Measurements from ENCODE around the gene ARHGAP26. TPM values are rescaled to one million over a fixed set of nuclear protein-coding genes. Genes with fewer than 3 reads are reported as not detected.

ARHGAP26 gene
- total RNA-seq, 1 experiment from 2014 or later: 19.6 TPM

DNA sequence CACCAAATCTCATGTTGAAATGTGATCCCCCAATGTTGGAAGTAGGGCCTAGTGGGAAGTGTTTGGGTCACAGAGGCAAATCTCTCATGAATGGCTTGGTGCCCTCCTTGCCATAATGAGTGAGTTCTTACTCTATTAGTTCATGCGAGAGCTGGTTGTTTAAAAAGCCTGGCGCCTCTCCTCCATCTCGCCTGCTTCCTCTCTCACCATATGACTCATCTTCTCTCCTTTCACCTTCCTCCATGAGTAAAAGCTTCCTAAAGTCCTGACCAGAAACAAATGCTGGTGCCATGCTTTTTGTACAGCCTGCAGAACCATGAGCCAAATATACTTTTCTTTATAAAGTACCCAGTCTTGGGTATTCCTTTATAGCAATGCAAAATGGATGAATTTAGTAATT lies 20.9 kb upstream of the ARHGAP26 start:
- DNase-seq (ENCODE audit: low spot score): no peak

DNA sequence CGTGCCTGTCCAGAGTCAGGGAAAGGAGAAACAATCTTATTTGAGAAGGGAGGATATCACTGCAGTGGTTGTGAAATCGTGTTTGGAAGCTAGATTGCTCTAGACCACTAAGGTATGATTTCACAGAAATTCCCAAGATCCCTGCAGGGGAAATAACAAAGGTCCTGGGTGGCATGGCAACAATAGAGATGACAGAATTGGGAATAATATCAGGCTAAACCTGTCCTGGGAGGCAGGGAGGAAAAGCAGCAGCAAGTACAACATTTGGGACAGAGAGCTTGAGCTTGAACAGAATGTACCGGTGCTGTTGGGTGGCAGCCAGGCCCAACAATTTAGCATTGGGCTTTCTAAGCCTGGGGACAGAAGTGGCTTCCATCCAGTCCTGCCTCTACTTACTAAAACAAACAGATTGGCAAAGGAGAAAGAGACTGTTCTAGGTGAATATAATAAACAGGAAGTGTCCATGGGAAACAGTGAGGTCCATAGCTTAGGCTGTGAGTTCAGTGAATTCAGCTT lies 17.0 kb upstream of the ARHGAP26 start:
- no peak for DNase-seq (ENCODE audit: low spot score)

DNA sequence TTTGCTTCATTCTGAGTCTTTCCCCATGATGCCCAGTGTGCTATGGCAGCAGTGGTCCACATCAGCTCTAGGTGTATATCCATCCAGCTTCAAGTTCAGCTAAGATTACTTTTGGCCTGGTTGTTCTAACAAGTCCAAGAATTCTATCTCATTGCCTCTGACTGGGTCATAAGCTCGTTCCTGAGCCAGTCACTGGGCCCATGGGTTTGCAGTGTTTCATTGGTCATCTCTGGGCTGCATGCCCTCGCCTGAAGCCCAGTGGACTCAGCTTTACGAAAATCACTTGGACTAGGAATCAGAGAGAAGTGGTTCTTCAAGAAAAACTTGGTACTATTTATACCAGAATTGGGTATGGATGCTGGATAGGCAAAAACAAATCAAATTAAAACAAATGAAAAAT lies 16.1 kb upstream of the ARHGAP26 start:
- DNase-seq (ENCODE audit: low spot score): no peak

DNA sequence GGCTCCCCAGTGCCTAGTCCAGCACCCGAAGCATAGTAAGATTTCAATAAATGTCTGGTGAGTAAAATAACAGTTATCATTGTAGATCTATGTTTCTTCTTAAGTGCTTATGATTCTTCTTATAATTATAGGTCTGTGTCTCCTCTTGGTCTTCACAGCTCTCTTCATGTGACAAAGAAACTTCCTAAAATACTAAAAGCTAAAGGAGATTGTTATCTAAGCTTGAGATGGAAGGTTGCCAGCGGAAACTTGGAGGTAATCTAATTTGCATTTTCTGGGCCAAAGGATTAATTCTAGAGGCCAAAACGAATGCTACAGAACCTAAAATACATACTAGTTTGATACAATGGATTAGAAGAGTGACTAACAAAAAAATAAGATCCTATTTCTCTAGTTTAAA lies 13.6 kb upstream of the ARHGAP26 start:
- no peak for DNase-seq (ENCODE audit: low spot score)

DNA sequence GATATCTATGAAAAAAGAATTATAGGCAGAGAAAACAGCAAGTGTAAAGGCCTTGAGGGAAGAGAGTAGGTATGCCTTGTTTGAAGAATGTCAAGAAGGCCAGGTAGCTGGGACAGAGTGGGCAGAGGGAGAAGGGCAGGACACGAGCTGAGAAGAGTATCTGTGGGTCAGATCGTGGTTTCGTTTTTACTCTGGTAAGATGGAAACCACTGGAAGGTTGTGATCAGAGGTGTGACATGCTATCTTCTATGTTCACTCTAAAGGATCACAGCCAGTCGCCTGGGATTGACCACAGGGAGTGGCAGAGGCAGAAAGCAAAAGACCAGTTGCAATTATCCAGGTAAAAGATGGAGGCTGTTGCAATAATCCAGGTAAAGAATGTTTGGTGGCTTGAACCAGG lies 12.6 kb upstream of the ARHGAP26 start:
- DNase-seq (ENCODE audit: low spot score): no peak

DNA sequence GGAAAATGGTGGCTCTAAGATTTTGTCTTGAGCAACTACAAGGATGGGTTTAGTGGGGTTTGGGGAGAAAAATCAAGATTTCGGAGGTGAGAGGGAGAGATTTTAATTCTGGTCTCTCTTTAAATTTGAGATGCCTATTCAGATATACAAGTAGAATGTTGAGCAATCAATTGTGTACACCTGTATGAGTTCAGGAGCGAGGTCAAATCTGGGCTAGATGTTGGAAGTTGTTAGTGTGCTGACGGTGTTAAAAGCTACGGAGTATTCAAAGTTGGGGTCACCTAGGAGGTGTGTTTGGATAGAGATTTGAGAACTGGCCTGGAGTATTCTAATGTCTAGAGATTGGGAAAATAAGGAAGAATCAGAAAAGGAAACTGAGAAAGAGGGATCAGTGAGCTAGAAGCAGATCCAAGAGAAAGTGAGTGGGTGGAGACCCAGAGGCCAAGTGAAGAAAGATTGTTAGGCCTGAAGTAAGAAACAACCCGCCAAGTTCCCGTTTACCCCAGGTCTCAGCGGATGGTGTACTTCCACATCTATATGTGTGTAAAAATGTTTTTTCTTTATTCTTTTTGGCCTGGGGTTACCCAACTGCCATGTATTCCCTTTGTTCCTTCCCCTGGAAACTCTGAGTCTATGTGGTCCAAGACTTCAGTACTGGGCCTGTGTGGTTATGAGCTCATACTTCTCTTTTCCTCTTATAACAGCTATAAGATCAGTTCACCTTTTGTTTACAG lies 11.9 kb upstream of the ARHGAP26 start:
- no peak for DNase-seq (ENCODE audit: low spot score)

DNA sequence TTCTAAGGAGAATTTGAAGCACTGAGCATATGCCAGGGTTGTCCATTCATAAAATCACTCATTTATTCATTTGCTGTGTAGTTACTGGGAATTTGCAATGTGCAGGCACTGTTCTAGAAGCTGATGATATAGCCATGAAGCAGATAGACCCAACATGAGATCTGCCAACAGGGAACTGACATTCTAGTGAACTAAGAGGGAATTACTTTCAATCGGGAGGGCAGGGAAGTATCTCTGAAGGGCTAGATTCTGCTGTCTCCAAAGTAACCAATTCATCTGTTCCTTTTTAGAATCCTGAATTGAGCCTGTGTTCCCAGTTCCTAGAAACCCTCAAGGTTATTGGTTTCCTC lies 11.4 kb upstream of the ARHGAP26 start:
- no peak for DNase-seq (ENCODE audit: low spot score)

DNA sequence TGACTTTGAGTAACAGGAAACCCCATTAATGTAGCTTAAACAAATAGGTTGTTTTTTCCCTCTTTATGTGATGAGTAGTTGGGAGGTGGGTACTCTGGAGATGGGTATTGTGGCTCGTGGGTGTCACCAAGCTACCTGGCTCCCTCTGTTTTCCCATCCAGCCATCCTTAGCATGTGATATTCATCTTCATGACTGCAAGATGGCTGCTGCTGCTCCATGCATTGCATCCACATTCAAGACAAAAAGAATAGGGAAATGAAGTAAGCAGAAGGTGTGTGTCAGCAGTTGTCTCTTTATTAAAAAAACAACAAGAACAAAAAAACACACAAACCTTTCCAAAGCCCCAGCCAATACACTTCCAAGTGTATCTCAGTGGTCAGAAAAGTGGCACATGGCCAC lies 6.5 kb upstream of the ARHGAP26 start:
- no peak for DNase-seq (ENCODE audit: low spot score)

DNA sequence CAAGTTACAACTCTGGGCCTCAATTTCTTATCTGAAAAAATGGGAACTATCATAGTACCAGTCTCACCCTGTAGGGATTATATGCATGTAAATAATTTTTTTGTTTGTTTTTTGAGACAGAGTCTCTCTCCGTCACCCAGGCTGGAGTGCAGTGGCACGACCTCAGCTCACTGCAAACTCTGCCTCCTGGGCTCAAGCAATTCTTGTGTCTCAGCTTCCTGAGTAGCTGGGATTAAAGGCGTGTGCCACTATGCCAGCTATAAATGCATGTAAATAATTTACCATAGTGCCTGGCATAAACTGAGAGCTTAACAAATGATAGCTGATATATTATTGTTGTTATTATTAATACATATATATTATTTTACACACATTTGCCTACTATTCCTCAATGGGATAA lies 3.0 kb upstream of the ARHGAP26 start:
- no peak for DNase-seq (ENCODE audit: low spot score)

DNA sequence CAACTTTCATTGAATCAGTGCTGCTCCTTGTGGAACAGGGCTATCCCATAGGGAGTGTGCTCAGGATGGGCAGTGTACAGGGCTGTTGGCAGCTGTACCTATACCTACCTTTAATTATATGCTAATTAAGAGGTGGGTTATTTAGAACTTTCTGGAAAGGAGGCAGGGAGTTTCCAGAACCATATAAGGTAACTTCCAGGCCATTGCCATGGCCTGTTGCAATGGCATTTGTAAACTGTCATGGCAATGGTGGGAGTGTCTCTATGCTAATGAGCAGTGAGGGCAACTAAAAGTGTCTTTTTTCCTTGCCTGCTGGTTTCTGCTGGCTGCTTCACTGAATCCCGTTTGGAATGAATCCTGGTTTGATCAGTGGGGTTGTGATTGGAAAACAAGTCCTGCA lies 2.3 kb upstream of the ARHGAP26 start:
- no peak for DNase-seq (ENCODE audit: low spot score)

DNA sequence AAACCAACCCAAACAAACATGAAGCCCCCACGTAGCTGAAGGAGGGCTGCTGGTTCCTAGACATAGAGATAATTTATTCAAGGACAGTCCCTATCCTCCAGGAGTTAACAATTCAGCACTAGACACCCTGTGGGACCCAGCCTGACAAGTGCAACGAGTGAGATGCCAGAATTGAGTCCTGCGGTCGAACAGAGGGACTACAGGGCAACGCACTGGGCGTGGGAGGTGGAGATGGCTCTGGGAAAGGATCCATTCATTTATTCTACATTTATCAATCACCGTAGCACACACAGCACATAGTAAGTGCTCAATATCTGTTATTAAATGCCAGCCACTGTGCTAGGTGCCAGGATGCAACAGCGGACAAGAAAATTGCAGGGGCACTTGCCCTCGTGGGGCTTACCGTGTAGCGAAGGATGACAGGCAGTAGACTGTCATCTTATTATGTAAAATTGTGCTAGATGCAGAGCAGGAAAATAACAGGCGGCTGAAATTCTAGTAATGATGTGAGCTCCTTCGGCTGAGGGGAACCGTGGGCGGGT lies 855 bp upstream of the ARHGAP26 start:
- DNase-seq (ENCODE audit: low spot score): no peak

DNA sequence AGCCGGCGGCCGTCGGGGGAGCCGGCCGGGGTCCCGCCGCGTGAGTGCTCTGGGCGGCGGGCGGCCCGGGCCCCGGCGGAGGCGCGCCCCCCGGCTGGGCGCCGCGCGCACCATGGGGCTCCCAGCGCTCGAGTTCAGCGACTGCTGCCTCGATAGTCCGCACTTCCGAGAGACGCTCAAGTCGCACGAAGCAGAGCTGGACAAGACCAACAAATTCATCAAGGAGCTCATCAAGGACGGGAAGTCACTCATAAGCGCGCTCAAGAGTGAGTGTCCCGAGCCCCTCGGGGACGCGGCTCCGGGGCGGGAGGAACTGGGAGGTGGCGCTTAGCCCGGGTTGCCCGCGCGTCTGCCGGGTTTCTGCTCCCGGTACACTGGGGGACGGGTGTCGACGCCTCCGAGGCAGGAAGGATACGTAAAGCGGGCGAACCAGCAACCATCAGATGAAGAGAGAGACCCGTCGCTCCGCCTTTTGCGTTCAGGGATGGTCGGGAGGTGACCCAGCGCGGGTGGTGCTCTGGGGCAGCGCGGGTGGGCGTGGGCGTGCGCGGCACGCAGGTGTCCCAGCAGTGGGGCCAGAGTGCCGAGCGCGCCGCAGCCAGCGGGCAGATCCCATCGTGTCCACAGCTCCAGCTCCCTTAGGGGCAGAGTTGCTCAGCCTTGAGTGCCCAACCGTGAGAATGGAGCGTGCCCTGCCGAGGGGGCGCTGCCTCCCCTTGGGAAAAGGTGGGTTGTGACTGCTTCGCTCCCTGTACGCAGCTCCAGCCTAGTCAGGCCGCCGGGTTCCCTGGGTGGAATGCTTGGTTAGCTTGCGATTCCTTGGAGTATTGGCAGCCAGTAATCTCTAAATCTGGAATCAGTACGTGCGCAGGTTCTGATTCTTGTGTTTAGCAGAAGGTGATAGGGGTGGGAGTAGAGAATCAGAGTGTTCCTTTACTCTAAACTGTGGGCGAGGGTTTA lies 753 bp downstream of the ARHGAP26 start:
- DNase-seq (ENCODE audit: low spot score): peak; percentile 74

DNA sequence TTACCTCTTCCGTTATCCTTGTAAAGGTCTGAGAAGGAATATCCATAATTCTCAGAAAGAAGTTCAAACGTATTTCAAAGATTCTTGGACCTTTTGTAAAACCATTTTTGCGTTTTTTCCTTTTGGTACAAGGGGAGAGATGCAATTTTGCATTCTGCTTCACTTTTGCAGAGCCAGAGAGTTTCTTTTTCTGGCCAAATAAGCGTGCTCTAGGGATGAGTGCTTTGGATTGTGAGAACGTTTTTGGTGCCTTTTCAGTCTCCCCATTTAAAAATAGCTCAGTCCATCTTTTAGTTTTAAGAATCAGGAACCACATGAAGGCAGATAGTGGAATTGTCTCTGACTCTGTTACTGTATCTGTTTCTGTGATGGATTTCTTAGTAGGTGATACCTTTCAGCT lies 1.5 kb downstream of the ARHGAP26 start:
- DNase-seq (ENCODE audit: low spot score): no peak

DNA sequence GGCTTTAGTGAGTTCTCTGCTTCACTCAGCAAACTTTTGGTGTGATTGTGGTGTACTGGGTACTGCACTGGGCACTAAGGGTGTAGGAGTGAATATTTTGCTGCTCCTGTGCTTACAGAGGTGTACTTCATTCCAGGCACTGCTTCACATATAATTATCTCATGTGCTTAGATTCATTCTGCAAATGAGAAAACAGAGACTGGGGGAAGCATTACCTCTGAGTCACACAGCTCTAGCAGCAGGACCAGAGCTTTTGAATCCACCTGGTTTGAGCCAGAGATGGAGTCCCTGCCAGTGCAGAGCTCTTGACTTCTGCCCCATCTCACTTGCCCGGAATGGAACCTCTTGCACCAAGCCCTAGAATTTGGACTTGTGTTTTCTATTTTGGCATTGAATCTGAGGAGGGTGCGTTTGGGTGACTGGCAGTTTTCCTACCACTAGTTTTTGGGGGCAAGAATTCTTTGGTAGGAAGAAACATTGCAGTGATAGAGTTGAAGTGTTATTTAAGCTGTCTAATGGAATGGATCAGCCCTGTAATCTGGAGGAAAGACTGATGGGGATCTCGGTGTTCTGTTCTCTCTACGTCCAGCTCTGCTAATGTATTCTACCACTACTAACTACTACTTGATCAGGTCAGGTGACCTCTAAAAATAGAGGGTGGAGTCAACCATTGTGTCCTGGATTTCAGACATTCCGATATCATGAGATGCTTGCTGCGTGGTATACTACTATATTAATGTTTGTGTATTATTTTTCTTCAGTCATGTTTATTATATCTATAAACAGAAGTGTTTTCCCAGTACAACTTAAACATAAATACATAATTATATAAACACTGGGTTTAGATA lies 2.5 kb downstream of the ARHGAP26 start:
- no peak for DNase-seq (ENCODE audit: low spot score)

DNA sequence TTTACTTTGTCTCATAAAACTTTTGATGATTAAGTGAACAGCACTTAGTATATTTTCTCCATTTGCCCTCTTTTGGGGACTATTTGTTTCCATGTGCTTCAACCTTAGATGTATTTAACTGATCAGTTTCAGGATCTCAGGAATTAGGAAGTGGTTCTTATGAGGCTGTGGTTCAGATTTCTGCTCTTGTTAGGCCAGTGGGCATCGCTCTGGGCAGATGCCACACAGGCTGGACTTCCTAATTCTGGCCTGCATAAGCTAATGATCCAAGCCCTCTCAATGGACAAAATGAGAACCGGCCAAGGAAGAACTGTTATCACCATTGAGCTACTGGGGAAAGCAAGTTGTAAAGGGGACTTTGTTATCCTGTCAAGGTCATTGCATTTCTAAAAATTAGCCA lies 6.9 kb downstream of the ARHGAP26 start:
- DNase-seq (ENCODE audit: low spot score): no peak

DNA sequence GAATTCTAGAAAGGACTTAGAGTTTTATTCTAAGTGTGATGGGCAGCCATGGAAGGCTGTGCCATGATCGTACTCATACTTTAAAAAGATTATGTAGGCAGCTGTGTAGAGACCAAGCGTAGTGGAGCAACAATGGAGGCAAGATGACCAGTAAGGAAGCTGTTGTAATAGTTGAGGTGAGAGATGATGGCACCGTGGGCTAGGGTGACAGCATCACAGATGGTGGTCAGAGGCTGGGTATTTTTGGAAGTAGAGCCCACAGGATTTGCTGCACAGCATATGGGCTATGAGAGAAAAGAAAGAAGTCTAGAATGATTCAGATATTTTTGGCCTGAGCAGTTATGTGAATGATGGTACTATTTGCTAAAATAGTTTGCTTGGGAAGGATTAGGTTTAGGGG lies 7.7 kb downstream of the ARHGAP26 start:
- DNase-seq (ENCODE audit: low spot score): no peak

DNA sequence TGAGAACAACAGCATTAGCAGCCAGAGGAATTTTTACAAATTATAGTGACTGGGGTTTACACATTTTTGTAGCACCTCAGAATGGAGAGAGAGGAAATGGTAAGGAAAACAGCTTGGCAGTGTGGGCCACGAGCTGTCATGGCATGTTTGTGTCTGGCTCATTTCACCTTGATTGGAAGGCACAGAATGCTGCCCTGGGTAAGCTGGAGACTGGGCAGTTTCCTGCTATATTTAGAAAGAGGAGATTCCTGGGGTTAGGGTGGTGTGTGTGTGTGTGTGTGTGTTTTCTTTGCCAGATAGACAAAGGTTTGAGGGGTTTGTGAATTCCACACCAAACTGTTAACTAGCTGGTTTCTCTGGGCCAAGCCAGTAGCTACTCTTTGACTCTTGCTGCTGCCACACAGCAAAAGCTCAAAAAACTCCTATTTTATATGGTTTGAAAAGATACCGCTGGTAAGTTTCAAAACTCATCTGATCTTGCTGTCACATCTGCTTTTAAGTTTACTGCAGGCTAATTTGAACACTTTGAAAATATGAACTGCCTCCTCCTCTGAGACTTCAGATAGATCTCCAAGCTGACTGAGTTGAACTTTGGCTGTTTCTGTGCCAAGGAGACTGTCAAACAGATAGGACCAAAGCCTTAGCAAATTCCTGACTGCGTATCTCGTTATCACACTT lies 9.1 kb downstream of the ARHGAP26 start:
- no peak for DNase-seq (ENCODE audit: low spot score)

DNA sequence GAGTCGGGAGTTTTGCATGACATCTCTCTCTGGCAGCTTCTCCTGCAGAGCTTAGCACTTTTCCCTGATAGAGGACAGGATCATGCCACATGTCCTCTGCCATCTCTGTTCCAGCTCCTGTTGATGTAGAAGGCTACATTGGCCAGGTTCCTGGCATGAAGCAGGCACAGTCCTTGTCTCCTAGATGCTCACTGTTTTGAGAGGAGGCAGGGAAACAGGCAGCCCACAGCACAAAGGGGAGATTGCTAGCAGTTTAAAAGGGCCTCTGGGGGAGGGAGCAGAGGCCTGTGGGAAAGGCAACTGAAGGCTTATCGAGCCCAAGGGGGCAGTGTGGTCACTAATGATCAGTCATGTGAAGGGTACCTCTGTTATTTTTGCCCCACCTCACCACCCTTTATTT lies 10.7 kb downstream of the ARHGAP26 start:
- DNase-seq (ENCODE audit: low spot score): no peak

DNA sequence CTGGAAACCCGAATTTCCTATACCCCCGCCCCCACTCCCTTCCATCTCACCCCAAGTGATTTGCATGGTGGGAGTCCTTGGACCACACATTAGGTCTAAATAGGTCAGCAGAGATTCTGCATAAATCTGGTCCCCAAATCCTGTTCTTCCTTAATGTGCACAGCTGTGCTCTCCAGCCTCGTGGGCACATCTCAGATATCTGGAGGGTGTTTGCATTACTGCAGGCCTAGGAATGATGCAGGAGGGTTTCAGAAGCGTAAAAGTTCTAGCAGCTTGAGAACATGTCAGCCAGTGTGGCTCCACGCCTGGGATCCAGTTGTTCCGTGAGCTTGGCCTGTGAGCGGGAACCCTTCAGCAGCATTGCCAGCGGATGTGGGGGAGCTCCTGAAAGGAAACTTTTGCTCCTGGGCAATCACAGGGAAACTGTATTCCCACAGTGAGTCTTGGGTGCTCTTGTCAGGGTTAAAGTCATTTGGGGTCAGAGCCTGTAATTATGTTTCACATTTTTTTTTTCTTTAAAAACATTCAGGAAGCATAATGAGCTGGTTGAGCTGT lies 12.9 kb downstream of the ARHGAP26 start:
- DNase-seq (ENCODE audit: low spot score): no peak

DNA sequence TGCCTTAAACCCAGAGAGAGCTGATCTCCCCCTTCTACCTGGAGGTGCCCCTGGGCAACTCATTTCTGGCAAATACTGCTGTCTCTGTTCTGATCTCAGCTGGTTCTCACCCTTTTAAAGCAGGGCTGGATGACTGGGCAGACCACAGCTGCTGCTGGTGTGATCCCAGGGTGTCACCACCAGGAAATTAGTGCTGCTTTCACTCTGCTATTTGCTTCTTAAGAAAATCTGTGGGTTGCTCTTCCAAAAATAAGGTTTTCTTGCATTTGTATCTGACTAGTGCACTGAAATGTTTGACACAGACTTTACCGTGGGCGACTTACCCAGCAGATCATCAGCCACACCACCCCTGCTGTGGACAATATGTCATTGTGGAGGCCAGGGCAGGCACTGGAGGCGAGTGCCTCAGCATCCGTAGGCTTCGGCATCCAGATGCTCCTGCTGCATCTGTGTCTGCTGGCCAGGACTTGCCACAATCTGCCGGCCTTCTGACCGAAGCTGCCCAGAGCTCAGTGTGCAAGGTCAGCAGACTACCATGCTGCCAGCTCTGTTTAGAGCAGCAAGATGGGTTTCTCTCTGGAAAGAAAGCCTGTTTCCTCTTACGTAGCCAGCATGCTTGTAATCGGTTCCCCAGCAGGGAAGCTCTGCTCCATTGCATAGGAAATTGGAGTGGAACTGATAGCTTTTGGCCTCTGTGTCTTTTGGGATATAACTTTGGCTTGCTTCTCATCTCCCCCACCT lies 13.6 kb downstream of the ARHGAP26 start:
- DNase-seq (ENCODE audit: low spot score): no peak
